A549 (cell line): Measurements from ENCODE around the gene DTNA.

Experiments used
- CTCF ChIP-seq: fragments of >200 bp; sonication (Bioruptor Twin); formaldehyde crosslinking; IDR thresholded peaks from 3 replicates; pipeline ENCODE4 v1.5.1; 2016
- JUN ChIP-seq, 2 experiments: fragments of >200 bp; sonication (Bioruptor Twin); formaldehyde crosslinking; IDR thresholded peaks; 2 replicates in 1 of 2; 3 replicates in 1 of 2; pipeline ENCODE4 v1.6.1; 2016 to 2017
- MYC ChIP-seq: IDR thresholded peaks from 2 replicates; pipeline ENCODE4 v1.6.1; 2012; ENCODE audit warnings: mild to moderate bottlenecking, inconsistent platforms, low read length, improper control_type of control experiment, borderline replicate concordance
- NR3C1 ChIP-seq: fragments of >200 bp; sonication (Bioruptor Twin); formaldehyde crosslinking; IDR thresholded peaks from 3 replicates; pipeline ENCODE4 v1.6.1; 2017
- POLR2A ChIP-seq: IDR thresholded peaks from 2 replicates; pipeline ENCODE4 v1.6.1; 2012; ENCODE audit warnings: mild to moderate bottlenecking, low read length
- RAD21 ChIP-seq, 2 experiments: fragments of >200 bp in 1 of 2; sonication (Bioruptor Twin) in 1 of 2; formaldehyde crosslinking in 1 of 2; IDR thresholded peaks in 1 of 2; conservative IDR thresholded peaks in 1 of 2; 2 replicates in 1 of 2; 3 replicates in 1 of 2; pipeline ENCODE4 v1.6.1; 2012 to 2018; ENCODE audit warnings: inconsistent platforms in 1 of 2
- REST ChIP-seq: fragments of 200-600 bp; sonication (generic); IDR thresholded peaks from 2 replicates; pipeline ENCODE4 v1.6.1; 2016; ENCODE audit warnings: antibody characterized with exemption, mild to moderate bottlenecking, moderate library complexity
- RNF2 ChIP-seq: fragments of 200-600 bp; sonication (generic); IDR thresholded peaks from 2 replicates; pipeline ENCODE4 v1.6.1; 2016; ENCODE audit warnings: low read depth, mild to moderate bottlenecking, antibody characterized with exemption, moderate library complexity, borderline replicate concordance

- TF ChIP-seq JUN (IDR thresholded peaks at IDR 0.05) (no peak), RNF2 (no peak), CTCF (no peak), NR3C1 (no peak), POLR2A (no peak), REST (no peak), RAD21 (conservative IDR thresholded peaks at IDR 0.05 in 1 of 2, IDR thresholded peaks at IDR 0.05 in 1 of 2) (no peak), MYC (no peak)
These were observed 31.3 kb downstream of the DTNA start for GRCh38 chr18:34741401-34741800.
